LNCAP (cell line): ENCODE measurements around the gene PROZ.

Source experiments
- TF ChIP-seq, protein P1 (sequence below): fragments of 450-650 bp; IDR thresholded peaks from 2 replicates; pipeline ENCODE4 v1.5.1; 2017; ENCODE audit warnings: mild to moderate bottlenecking

PROZ gene

DNA sequence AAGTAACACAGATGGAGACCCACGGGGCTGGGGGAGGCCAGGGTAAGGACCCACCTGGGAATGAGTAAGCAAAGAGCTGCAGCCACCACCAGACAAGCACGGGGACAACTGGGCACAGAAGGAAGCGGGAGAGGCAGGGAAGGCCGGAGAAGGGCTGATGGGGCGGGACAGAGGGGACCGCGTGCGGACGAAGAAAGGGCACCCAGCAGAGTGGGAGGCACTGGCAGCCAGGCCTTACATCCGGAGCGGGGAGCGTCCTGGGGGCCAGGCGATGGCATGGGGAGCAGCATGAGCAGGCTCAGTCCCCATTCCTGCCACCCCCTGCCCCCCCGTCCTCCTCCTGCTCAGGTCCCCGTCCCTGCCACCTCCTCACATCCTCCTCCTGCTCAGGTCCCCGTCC is 3.0 kb downstream of the PROZ start:
- TF ChIP-seq, protein P1, sequence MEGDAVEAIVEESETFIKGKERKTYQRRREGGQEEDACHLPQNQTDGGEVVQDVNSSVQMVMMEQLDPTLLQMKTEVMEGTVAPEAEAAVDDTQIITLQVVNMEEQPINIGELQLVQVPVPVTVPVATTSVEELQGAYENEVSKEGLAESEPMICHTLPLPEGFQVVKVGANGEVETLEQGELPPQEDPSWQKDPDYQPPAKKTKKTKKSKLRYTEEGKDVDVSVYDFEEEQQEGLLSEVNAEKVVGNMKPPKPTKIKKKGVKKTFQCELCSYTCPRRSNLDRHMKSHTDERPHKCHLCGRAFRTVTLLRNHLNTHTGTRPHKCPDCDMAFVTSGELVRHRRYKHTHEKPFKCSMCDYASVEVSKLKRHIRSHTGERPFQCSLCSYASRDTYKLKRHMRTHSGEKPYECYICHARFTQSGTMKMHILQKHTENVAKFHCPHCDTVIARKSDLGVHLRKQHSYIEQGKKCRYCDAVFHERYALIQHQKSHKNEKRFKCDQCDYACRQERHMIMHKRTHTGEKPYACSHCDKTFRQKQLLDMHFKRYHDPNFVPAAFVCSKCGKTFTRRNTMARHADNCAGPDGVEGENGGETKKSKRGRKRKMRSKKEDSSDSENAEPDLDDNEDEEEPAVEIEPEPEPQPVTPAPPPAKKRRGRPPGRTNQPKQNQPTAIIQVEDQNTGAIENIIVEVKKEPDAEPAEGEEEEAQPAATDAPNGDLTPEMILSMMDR: no peak

DNA sequence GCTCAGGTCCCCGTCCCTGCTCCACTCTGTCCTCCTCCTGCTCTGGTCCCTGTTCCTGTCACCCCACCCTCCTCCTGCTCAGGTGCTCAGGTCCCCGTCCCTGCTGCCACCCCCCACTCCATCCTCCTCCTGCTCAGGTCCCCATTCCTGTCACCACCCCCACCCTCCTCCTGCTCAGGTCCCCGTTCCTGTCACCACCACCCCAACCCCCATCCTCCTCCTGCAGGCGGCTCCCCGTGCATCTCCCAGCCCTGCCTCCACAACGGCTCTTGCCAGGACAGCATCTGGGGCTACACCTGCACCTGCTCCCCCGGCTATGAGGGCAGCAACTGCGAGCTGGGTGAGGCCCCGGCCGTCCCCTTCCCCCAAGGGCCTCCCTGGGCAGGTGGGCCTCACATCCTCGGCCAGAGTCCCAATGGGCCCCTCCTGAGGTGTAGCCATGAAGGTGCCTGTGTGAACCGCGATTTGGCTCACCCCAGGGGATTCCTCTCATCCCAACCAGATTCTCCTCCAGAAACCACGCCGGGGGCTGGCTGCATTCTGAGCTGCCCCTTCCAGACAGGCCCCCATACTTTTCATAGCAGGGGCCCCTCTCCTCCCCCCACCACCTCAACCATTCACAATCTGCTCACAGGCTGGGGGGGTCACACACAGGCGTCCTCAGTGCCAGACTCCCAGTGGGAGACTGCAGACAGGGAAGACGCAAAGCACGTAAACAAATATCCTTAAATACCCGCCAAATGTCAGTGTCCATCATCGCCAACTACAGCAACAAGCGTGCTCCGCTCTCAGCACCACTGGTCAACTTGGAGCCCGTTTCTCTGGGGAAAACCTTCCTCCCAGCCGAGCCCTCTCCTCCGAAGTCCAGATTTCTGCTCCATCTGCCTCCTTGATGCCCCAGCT is 4.6 kb downstream of the PROZ start:
- TF ChIP-seq, protein P1: no peak

DNA sequence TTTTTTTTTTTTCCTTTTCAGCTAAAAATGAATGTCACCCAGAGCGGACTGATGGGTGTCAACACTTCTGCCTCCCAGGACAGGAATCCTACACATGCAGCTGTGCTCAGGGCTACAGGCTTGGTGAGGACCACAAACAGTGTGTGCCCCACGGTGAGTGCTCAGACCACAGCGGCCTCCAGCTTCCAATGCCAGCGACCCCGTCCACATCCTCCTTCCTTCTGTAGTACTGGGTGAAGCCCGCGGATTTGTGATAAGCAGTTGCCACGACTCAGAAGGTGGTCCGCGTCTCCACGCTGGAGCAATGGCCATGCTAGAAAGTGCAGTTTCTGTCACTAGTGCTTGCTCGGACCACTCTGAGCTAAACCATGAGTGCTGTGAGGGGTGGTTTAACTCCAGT is 6.0 kb downstream of the PROZ start:
- TF ChIP-seq, protein P1: no peak

DNA sequence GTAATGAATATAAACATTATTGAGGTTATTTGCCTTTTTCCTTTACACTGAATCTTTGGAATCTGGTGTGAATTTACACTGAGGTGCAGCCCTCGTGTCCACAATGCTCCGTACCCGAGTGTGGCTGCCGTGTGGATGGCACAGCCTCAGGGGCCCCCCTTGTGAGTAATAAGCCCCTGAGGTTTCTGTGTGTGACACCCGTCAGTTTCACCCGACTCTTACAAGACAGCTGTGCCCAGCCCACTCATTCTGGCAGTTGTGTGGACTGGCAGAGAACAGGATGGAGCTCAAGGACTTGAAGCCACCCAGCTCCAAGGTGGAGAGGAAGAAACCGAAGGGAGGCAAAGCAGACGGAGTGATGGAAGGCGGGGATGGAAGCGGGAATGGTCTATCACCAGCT is 7.8 kb downstream of the PROZ start:
- TF ChIP-seq, protein P1: no peak

DNA sequence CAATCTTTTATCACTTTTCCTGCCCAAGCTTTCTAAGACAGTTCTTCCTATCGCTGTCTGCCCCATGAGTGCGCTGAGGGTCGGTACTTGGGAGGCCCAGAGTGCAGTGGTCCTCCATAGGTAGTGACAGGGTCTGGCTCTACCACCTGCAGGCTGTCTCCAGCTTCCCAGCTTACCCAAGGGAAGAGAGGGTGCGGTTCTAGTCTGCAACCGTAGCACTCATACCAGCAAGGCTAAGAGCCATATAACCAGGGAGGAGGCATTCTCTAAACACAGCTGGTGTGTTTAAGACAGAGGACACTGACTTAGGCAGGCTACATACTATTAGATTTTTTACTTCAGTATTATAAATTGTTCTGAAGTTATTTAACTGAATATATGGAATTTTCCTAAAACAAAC is 8.2 kb downstream of the PROZ start:
- TF ChIP-seq, protein P1: no peak

DNA sequence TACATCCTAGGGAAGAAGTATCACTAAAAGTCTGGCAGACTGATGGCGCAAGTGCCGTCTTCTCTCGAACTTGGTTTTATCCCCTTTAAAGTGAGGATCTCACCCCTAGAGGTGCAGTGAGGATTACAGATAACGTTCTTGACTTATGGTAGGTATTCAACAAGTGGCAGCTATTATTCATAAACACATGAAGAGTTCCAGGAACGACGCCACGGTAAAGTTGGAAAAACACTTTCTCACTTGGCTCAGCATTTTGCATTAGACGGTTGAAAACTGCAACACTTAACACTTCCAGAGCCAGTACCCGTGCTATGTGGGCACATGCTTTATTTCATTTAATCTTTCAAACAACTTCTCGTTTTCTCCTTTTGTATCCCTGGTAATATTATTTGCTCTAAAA is 8.7 kb downstream of the PROZ start:
- TF ChIP-seq, protein P1: no peak

DNA sequence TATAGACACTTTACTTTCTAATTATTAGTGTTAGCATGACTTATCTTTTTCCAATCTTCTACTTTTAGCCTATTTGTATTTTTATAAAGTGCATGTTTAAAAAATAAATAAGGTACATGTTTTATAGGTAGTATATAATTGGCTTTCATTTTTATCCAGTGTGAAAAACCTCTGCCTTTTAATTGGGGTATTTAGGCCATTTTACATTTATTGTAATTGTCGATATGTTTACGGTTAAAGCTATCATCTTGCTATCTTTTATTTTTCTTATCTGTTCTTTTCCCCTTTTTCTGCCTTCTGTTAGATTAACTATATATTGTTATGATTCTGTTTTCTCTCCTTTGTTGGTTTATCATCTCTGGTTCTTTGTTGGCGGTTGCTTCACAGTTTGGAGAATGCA is 9.1 kb downstream of the PROZ start:
- TF ChIP-seq, protein P1: no peak

DNA sequence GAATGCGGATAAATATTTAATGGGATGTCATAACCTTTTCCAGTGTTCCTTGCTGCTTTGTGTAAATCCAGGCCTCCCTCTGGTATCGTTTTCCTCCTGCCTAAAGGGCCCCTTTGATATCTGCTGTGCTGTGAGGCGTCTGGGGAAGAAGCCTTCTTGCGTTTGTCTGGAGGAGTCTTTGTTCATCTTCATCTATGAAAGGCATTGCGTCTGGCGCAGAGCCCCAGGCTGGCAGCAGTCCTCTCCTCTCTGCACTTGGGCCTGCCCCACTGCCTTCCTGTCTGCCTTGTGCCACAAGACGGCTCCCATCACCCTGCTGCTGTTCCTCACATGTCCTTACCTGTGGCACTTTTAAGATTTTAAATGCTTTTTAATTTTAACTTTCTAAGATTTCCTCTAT is 9.8 kb downstream of the PROZ start:
- TF ChIP-seq, protein P1: no peak
